ENCODE data around the gene CNNM2. TPM values are rescaled to one million over a fixed set of nuclear protein-coding genes. Genes with fewer than 3 reads are reported as not detected.
A peak's percentile ranks its signal among the peaks of the same experiment; 100 is the strongest.
"Not testable (repeated sequence)": the region's sequence is repeated elsewhere in the genome, so short reads cannot be mapped to it uniquely, and the experiment has no call there.

The CNNM2 gene
- total RNA-seq, 2 experiments from 2014 or later, result 8.0 to 10.1 TPM

DNA sequence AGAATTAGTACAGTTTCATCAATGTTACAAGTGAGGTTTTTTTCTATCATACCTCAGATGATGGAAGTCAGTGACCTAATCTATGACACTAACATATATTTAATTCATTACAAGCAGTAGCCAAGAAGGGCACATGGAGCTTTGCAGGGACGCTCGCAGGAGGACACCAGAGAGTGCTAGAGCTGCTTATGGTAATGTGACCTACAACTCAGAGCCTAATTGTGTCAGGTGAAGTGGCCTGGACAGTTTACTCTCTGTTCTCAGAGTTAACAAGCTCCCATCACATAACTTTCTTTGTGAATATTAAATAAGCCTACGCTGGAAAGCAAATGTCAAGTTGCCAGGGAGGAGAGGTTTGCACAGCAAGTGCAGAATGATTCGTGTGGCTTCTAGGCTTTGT, 11.6 kb upstream of the CNNM2 start:
- H3K27ac Mint-ChIP-seq, result no peak overlapping the region
- no peaks in the 10 kb centered on the region for H3K27me3 Mint-ChIP-seq
- H3K4me1 Mint-ChIP-seq, result no peaks in the 10 kb centered on the region
- H3K4me3 Mint-ChIP-seq, result no peak overlapping the region
- DNase-seq, result no peak
- CTCF ChIA-PET, result no interaction called here
- no peaks in the 10 kb centered on the region for H3K36me3 Mint-ChIP-seq
- H3K9me3 Mint-ChIP-seq (ENCODE audit: low read depth), result no peaks in the 10 kb centered on the region
- no peak for ATAC-seq

DNA sequence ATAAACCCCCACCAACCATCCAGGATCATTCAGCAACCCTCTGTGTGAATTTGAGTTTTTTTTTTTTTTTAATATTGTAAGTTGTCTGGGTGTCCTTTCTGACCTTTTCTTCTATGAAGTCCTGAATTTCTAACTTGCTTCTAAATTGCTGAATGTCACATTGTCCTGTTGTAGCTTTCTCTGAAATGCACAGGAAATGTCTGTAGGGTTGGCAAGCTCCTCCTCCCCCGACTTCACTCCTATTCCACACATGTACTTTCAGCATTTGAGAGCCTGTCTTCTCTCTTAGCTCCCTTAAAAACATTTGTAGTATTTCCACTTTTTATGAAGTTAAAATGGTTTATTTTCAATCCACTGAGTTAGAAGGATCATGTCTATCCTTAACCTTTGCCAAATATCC, 3.3 kb upstream of the CNNM2 start:
- Mint-ChIP-seq H3K9me3 (ENCODE audit: low read depth) (no peaks in the 10 kb centered on the region), H3K27me3 (peaks cover 7% of the 10 kb centered on the region), H3K4me3 (no peak overlapping the region), H3K4me1 (peaks cover 32% of the 10 kb centered on the region), H3K27ac (peak overlapping the region; percentile 16), H3K36me3 (peaks cover 4% of the 10 kb centered on the region)
- DNase-seq (no peak), ATAC-seq (no peak)
- CTCF ChIA-PET, result interaction anchor here (0.7 to 6.2 kb wide), 10 partner anchors 12 to 328 kb away, joined by 3 to 92 read pairs (median 3); partner anchors contain the start of gene RPEL1

DNA sequence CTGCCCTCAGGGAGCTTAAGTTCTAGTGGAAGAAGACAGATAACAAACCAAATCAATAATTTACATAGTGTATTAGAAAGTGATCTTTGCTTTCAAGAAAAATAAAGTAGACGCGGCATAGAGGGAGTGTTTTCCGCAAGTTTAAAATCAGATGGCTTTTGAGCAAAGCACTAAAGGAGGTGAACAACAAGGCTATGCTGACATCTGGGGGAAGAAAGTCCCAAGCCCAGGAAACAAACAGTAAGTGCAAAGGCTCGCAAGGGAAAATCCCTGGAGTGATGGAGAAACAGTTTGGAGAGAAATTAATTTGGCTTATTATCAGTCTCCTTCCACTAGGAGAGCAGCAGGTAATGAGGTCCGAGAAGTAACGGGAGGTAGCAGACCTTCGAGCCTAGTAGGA, 1.9 kb upstream of the CNNM2 start:
- CTCF ChIA-PET, result interaction anchor here (2.8 to 6.2 kb wide), 5 partner anchors 13 to 327 kb away, joined by 37 to 92 read pairs (median 47); partner anchors contain the start of gene RPEL1
- Mint-ChIP-seq H3K27ac (no peak overlapping the region), H3K36me3 (peaks cover 7% of the 10 kb centered on the region), H3K4me1 (peaks cover 45% of the 10 kb centered on the region), H3K27me3 (peaks cover 7% of the 10 kb centered on the region), H3K4me3 (peak overlapping the region; percentile 90), H3K9me3 (ENCODE audit: low read depth) (no peaks in the 10 kb centered on the region)
- no peak for DNase-seq
- no peak for ATAC-seq

DNA sequence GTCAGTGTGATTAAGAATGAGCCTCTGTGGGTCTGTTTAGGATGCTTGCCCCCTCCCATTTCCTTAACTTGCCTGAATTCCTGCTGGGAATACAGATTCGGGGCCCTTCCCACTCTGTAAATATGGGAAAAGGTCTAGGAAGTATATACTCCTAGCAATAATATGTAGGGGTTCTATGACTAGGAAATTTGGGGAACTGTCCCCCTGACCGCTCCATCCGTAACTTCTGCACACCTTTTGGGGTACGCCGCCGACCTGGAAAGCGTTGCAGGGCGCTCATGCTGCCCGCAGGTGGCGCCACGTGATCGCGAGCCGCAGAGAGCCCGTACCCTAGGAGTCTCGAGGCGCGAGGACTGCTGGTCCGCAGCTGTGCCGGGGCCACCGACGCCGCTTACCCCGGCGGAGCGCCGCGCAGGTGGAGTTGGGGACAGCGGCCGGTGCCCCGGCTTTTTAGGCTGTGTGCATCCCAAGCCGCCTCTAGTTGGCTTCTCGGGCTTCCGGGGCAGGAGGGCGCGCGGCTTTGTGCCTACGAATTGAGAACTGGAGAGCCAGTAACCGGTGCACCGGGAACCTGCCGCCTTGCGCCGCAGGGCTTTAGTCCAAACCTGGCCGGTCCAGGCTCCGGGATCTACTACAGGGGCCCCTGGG, 656 bp upstream of the CNNM2 start:
- Mint-ChIP-seq H3K27me3 (no peaks in the 10 kb centered on the region), H3K9me3 (ENCODE audit: low read depth) (no peaks in the 10 kb centered on the region), H3K4me3 (peak overlapping the region; percentile 90), H3K27ac (peak overlapping the region; percentile 92), H3K36me3 (peaks cover 10% of the 10 kb centered on the region), H3K4me1 (peaks cover 56% of the 10 kb centered on the region)
- CTCF ChIA-PET, result interaction anchor here (0.6 to 6.2 kb wide), 44 partner anchors 8 to 568 kb away, joined by 3 to 92 read pairs (median 4); partner anchors contain the start of genes ARL3, INA, PCGF6 and RPEL1
- peak; percentile 90 for DNase-seq
- ATAC-seq, result peak; percentile 55

DNA sequence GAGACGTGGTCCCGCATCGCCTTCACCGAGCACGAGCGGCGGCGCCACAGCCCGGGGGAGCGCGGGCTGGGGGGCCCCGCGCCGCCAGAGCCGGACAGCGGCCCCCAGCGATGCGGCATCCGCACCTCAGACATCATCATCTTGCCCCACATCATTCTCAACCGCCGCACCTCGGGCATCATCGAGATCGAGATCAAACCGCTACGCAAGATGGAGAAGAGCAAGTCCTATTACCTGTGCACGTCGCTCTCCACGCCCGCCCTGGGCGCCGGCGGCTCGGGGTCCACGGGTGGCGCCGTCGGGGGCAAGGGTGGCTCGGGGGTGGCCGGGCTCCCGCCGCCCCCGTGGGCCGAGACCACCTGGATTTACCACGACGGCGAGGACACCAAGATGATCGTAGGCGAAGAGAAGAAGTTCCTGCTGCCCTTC, 737 bp downstream of the CNNM2 start:
- no peaks in the 10 kb centered on the region for H3K9me3 Mint-ChIP-seq (ENCODE audit: low read depth)
- no peaks in the 10 kb centered on the region for H3K27me3 Mint-ChIP-seq
- peak overlapping the region; percentile 90 for H3K4me3 Mint-ChIP-seq
- DNase-seq (peak; percentile 63), ATAC-seq (no peak)
- peaks cover 66% of the 10 kb centered on the region for H3K4me1 Mint-ChIP-seq
- CTCF ChIA-PET, result interaction anchor here (0.9 to 6.2 kb wide), 15 partner anchors 16 to 324 kb away, joined by 3 to 92 read pairs (median 9); partner anchors contain the start of genes ARL3 and RPEL1
- H3K27ac Mint-ChIP-seq, result peak overlapping the region; percentile 92
- peaks cover 10% of the 10 kb centered on the region for H3K36me3 Mint-ChIP-seq

DNA sequence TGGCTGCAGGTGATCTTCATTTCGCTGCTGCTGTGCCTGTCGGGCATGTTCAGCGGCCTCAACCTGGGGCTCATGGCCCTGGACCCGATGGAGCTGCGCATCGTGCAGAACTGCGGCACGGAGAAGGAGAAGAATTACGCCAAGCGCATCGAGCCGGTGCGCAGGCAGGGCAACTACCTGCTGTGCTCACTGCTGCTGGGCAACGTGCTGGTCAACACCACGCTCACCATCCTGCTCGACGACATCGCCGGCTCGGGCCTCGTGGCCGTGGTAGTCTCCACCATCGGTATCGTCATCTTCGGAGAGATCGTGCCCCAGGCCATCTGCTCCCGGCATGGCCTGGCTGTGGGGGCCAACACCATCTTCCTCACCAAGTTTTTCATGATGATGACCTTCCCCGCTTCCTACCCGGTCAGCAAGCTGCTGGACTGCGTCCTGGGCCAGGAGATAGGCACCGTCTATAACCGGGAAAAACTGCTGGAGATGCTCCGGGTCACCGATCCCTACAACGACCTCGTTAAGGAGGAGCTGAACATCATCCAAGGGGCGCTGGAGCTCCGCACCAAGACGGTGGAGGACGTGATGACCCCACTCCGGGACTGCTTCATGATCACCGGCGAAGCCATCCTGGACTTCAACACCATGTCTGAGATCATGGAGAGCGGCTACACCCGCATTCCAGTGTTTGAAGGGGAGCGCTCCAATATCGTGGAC, 1.3 kb downstream of the CNNM2 start:
- no peak overlapping the region for H3K27ac Mint-ChIP-seq
- peak; percentile 43 for DNase-seq

DNA sequence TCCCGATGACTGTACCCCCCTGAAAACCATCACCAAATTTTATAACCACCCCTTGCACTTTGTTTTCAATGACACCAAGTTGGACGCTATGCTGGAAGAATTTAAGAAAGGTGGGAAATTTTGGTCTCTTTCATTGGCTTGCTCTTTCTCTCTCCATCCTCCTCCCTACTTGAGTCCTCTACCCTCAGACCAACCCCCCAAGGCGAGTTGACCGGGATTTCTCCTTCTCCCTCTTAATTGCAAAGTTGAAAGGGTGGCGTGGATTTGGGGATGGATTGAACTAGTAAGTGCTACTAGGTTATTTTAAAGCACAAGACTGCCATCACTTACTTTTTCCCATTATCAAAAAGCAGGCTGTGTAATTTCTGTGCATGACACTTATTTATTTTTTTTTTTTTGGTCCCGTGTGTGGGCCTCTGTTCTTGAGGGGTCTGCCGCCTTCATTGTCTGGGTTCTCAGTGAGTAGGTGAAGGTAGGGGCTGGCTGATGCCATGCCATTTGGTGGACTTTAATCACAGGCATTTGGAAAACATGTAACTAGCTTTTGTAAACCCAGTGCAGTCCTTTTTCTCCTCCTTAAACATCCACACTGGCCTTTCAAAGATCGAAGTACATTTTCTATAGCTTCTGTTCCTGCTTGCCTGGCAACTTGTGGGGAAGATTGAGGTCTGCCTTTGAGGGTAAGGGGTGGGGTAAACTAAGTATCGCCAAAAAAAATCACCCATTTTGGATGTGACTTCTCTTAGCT, 2.1 kb downstream of the CNNM2 start:
- Mint-ChIP-seq H3K4me3 (peak overlapping the region; percentile 90), H3K4me1 (peaks cover 59% of the 10 kb centered on the region), H3K9me3 (ENCODE audit: low read depth) (no peaks in the 10 kb centered on the region), H3K27me3 (no peaks in the 10 kb centered on the region), H3K27ac (no peak overlapping the region), H3K36me3 (peaks cover 6% of the 10 kb centered on the region)
- no peak for ATAC-seq
- no peak for DNase-seq
- CTCF ChIA-PET, result interaction anchor here (0.7 to 3.5 kb wide), 7 partner anchors 134 to 408 kb away, joined by 3 to 11 read pairs (median 3); partner anchors contain the start of gene ARL3

More for the DNA sequence above, 1.3 kb downstream of the CNNM2 start:
- no peak for ATAC-seq
- Mint-ChIP-seq H3K4me1 (peaks cover 66% of the 10 kb centered on the region), H3K27me3 (no peaks in the 10 kb centered on the region), H3K4me3 (peak overlapping the region; percentile 90), H3K36me3 (peaks cover 10% of the 10 kb centered on the region), H3K9me3 (ENCODE audit: low read depth) (no peaks in the 10 kb centered on the region)
- CTCF ChIA-PET, result interaction anchor here (1.0 to 6.2 kb wide), 8 partner anchors 17 to 277 kb away, joined by 3 to 47 read pairs (median 9); partner anchors contain the start of gene ARL3

DNA sequence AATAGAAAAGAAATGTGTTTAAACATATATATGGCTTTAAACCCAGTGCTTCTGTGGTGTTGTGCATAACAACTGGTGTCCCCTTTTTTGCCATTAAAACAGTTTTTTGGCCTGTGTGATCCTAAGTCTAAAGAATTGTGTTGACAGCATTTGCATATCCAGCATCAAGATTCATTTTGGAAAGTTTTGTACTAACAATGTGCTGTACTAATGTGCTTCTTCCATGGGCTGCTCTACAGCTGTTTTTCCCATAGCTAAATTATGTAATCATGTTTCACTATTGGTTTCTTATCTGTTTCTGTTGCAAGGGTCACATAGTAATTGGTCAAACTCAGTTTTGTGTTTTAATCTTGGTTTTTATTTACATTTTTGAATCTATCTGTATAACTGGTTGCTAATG, 5.5 kb downstream of the CNNM2 start:
- Mint-ChIP-seq H3K36me3 (peaks cover 9% of the 10 kb centered on the region), H3K4me1 (peaks cover 53% of the 10 kb centered on the region), H3K27me3 (no peaks in the 10 kb centered on the region), H3K4me3 (no peak overlapping the region), H3K27ac (no peak overlapping the region), H3K9me3 (ENCODE audit: low read depth) (no peaks in the 10 kb centered on the region)
- CTCF ChIA-PET, result interaction anchor here (0.9 kb wide), 1 partner anchor 27 kb away, joined by 3 read pairs; no protein-coding TSS in a partner anchor
- ATAC-seq (no peak), DNase-seq (no peak)

DNA sequence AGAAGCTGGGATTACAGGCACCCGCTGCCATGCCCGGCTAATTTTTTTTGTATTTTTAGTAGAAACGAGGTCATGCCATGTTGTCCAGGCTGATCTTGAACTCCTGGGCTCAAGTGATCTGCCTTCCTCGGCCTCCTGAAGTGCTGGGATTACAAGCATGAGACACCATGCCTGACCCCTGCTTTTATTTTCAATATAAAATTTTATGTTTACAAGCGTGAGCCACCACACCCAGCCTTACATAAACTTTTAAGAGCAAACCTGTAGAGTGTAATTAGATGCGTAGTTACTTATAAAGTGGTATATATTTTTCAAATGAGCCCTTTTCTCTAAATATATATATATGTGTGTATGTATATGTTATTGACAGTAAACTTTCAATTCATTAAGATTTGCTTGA, 8.7 kb downstream of the CNNM2 start:
- Mint-ChIP-seq H3K27ac (no peak overlapping the region), H3K9me3 (ENCODE audit: low read depth) (no peaks in the 10 kb centered on the region), H3K27me3 (no peaks in the 10 kb centered on the region), H3K36me3 (peaks cover 8% of the 10 kb centered on the region), H3K4me1 (peaks cover 25% of the 10 kb centered on the region), H3K4me3 (no peak overlapping the region)
- CTCF ChIA-PET, result interaction anchor here (1.5 to 1.6 kb wide), 2 partner anchors 9 kb away, joined by 5 to 13 read pairs; partner anchors contain the start of gene CNNM2
- DNase-seq (no peak), ATAC-seq (no peak)

DNA sequence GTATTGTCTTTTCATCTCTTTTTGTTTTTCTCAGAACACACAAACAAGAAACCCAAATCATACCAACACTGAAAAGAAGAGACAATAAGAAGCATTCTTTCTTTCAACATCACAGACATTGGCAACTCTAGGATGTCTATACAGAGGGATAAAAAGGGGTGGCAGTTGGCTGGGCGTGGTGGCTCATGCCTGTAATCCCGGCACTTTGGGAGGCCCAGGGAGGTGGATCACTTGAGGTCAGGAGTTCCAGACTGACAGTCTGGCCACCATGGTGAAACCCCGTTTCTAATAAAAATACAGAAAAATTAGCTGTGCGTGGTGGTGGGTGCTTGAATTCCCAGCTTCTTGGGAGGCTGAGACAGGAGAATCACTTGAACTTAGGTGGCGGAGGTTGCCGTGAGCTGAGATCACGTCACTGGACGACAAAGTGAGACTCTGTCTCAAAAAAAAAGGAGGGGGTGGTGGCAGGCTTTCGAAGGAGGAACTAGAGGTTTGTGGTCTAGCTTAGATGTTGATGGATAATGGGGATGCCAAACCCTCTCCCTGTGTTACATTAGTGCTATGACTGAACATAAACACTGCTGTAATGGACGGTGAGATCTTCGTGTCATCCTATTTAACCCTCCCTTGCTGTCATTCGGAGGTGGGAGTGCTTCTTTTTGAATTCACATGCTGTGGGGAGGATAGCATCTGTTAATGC, 9.4 kb downstream of the CNNM2 start:
- no peak overlapping the region for H3K27ac Mint-ChIP-seq
- H3K27me3 Mint-ChIP-seq, result no peaks in the 10 kb centered on the region
- peaks cover 19% of the 10 kb centered on the region for H3K4me1 Mint-ChIP-seq
- ATAC-seq (no peak), DNase-seq (no peak)
- H3K36me3 Mint-ChIP-seq, result peaks cover 5% of the 10 kb centered on the region
- H3K9me3 Mint-ChIP-seq (ENCODE audit: low read depth), result no peaks in the 10 kb centered on the region
- CTCF ChIA-PET, result interaction anchor here (1.6 kb wide), 1 partner anchor 10 kb away, joined by 5 read pairs; the partner anchor contains the start of gene CNNM2
- H3K4me3 Mint-ChIP-seq, result no peak overlapping the region

DNA sequence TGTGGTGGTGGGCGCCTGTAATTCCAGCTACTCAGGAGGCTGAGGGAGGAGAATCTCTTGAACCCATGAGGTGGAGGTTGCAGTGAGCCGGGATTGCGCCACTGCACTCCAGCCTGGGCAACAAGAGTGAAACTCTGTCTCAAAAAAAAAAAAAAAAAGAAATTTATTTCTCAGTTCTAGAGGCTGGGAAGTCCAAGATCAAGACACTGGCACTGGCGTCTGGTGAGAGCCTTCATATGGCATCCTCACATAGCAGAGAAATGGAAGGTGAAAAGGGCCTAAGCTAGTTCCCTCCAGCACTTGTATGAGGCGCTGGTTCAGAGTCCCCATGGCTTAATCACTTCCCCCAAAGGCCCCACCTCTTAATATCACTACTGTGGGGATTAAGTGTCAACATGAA, 10.3 kb downstream of the CNNM2 start:
- H3K4me1 Mint-ChIP-seq, result peaks cover 12% of the 10 kb centered on the region
- CTCF ChIA-PET, result interaction anchor here (1.6 kb wide), 1 partner anchor 11 kb away, joined by 5 read pairs; the partner anchor contains the start of gene CNNM2

DNA sequence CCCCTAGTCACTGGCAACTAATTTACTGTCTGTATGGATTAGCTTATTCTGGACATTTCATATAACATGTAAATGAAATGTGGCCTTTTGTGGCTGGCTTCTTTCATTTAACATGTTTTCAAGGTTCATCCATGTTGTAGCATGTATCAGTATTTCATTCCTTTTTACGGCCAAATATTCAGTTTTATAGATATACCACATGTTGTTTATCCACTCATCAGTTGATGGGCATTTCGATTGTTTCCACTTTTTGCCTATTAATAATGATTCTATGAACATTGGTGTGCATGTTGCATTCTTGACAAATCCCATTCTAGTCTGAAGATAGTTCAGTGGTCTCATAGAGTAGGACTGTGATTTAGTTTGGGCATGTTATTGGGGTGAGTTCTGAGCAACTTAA, 12.6 kb downstream of the CNNM2 start:
- Mint-ChIP-seq H3K9me3 (ENCODE audit: low read depth) (no peaks in the 10 kb centered on the region), H3K4me3 (no peak overlapping the region), H3K27ac (no peak overlapping the region), H3K27me3 (no peaks in the 10 kb centered on the region), H3K4me1 (peaks cover 5% of the 10 kb centered on the region), H3K36me3 (peaks cover 5% of the 10 kb centered on the region)
- DNase-seq (no peak), ATAC-seq (no peak)
- CTCF ChIA-PET, result interaction anchor here (0.9 kb wide), 1 partner anchor 314 kb away, joined by 3 read pairs; no protein-coding TSS in a partner anchor

More for the DNA sequence above, 10.3 kb downstream of the CNNM2 start:
- not testable (repeated sequence) for ATAC-seq; DNase-seq; H3K9me3 Mint-ChIP-seq (ENCODE audit: low read depth); H3K36me3 Mint-ChIP-seq; H3K27me3 Mint-ChIP-seq; H3K4me3 Mint-ChIP-seq; H3K27ac Mint-ChIP-seq
